HFF-Myc (cell line): ENCODE results near the gene MYBPHL.

Experiments
- DNase-seq: peaks from one replicate; pipeline ENCODE4 v3.0.0-alpha.2; 2011; ENCODE audit warnings: low read depth; ENCODE audit errors: extremely low read depth
- H3K4me3 ChIP-seq: replicated peaks from 2 replicates; pipeline ENCODE4 v1.5.1; 2011; ENCODE audit warnings: low read depth, mild to moderate bottlenecking, control low read depth, low read length
- TF ChIP-seq, protein P1 (sequence below): IDR thresholded peaks from 2 replicates; pipeline ENCODE4 v1.5.1; 2012; ENCODE audit warnings: mild to moderate bottlenecking, low read depth, low read length, control low read depth; ENCODE audit errors: missing control alignments

Gene MYBPHL

DNA sequence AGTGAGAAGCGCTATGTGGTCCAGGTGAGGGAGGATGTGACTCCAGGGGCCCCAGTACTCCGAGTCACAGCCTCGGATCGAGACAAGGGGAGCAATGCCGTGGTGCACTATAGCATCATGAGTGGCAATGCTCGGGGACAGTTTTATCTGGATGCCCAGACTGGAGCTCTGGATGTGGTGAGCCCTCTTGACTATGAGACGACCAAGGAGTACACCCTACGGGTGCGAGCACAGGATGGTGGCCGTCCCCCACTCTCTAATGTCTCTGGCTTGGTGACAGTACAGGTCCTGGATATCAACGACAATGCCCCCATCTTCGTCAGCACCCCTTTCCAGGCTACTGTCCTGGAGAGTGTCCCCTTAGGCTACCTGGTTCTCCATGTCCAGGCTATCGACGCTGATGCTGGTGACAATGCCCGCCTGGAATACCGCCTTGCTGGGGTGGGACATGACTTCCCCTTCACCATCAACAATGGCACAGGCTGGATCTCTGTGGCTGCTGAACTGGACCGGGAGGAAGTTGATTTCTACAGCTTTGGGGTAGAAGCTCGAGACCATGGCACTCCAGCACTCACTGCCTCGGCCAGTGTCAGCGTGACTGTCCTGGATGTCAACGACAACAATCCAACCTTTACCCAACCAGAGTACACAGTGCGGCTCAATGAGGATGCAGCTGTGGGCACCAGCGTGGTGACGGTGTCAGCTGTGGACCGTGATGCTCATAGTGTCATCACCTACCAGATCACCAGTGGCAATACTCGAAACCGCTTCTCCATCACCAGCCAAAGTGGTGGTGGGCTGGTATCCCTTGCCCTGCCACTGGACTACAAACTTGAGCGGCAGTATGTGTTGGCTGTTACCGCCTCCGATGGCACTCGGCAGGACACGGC lies 55.3 kb downstream of the MYBPHL start:
- DNase-seq: no peak
- TF ChIP-seq, protein P1, sequence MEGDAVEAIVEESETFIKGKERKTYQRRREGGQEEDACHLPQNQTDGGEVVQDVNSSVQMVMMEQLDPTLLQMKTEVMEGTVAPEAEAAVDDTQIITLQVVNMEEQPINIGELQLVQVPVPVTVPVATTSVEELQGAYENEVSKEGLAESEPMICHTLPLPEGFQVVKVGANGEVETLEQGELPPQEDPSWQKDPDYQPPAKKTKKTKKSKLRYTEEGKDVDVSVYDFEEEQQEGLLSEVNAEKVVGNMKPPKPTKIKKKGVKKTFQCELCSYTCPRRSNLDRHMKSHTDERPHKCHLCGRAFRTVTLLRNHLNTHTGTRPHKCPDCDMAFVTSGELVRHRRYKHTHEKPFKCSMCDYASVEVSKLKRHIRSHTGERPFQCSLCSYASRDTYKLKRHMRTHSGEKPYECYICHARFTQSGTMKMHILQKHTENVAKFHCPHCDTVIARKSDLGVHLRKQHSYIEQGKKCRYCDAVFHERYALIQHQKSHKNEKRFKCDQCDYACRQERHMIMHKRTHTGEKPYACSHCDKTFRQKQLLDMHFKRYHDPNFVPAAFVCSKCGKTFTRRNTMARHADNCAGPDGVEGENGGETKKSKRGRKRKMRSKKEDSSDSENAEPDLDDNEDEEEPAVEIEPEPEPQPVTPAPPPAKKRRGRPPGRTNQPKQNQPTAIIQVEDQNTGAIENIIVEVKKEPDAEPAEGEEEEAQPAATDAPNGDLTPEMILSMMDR: no peak
- H3K4me3 ChIP-seq: no peak overlapping the region

DNA sequence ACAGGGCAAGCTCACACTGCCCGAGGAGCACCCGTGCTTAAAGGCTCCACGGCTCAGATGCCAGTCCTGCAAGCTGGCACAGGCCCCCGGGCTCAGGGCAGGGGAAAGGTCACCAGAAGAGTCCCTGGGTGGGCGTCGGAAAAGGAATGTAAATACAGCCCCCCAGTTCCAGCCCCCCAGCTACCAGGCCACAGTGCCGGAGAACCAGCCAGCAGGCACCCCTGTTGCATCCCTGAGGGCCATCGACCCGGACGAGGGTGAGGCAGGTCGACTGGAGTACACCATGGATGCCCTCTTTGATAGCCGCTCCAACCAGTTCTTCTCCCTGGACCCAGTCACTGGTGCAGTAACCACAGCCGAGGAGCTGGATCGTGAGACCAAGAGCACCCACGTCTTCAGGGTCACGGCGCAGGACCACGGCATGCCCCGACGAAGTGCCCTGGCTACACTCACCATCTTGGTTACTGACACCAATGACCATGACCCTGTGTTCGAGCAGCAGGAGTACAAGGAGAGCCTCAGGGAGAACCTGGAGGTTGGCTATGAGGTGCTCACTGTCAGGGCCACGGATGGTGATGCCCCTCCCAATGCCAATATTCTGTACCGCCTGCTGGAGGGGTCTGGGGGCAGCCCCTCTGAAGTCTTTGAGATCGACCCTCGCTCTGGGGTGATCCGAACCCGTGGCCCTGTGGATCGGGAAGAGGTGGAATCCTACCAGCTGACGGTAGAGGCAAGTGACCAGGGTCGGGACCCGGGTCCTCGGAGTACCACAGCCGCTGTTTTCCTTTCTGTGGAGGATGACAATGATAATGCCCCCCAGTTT lies 56.1 kb downstream of the MYBPHL start:
- no peak for DNase-seq
- TF ChIP-seq, protein P1: no peak
- H3K4me3 ChIP-seq: peak overlapping the region; percentile 13; the same call in 1 of the 2 replicates

DNA sequence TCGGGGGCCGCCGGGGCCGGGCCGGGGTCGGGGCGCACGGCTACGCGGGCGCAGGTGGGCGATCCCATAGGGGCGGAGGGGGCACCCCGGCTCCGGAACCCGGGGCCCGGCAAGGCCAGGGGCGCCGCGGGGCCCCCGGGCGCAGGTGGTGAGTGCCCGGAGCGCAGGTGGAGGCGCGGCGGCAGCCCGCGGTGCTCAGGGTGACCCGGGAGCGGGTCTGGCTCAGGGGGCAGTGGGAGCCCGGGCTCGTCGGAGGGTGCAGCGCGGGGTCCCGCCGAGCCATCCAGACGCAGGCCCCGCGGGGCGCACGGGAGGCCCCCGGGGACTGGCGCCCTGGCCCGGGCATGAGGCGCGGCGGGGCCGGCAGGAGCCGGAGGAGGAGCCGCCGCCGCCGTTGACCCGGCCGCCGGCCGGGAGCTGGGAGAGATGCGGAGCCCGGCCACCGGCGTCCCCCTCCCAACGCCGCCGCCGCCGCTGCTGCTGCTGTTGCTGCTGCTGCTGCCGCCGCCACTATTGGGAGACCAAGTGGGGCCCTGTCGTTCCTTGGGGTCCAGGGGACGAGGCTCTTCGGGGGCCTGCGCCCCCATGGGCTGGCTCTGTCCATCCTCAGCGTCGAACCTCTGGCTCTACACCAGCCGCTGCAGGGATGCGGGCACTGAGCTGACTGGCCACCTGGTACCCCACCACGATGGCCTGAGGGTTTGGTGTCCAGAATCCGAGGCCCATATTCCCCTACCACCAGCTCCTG lies 57.0 kb downstream of the MYBPHL start:
- TF ChIP-seq, protein P1: no peak
- DNase-seq: no peak
- peak overlapping the region; percentile 32 for H3K4me3 ChIP-seq

DNA sequence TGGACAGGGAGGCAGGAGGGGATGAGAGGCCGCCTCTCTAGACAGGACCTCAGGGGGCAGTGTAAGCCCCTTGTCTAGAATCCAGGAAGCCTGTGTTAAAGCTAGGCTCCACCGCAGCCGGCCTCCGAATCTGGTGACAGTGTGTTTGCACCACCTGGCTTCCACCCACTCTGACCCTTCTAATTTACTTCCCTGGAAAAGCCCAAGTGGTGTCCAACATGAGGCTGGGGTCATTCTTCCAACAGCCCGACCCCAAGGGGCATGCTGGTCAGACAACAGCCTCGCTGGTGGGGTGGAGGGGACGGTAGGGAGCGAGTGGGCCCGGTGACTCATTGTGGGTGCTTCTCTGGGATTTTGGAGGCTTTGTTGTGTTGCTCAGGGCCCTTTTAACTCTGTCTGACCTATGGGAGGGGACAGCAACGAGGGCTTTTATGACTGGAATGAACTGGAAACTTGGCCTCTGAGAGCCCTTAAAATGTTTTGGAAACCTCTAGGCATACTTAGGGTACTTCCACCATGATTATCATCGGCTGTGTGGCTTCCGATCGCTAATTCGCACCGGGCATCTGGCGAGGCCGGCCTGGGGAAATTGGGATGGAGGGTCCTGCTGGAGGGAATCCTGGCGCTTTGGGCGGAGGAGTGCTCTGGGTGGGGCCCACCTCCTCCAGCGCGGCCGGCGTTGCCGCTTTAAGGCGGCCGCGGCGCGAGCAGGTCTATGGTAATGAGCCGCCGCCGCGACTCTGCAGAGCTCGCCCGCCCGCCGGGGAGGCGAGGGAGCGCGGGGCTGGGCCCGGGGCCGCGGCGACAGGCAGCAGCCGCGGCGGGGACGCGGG lies 57.8 kb downstream of the MYBPHL start, which contains the start of gene CELSR2:
TSS of gene CELSR2 (plus strand) at position 743 of the 833 bp plus-strand sequence. CDS start 541 bp downstream, outside the sequence.
- H3K4me3 ChIP-seq: peak within 1 kb of the TSS; percentile 32
- TF ChIP-seq, protein P1: no peak
- DNase-seq: no peak

DNA sequence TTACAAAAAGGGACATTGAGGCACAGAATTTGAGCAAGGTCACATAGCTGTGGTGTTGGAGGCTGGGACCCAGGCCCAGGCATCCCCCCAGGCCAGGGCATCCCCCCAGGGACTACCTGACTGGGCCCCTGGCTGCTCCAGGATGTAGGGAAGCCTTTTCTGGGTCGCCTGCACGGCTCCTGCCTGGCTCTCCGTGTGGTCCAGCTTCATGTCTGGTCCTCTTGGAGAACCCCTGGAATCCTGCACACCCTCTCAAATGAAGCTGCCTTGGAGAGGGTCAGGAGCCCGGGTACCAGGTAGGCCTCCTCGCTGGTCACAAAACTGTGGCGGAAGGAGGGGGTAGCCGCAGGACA lies 58.4 kb downstream of the MYBPHL start:
- TF ChIP-seq, protein P1: no peak
- no peak overlapping the region for H3K4me3 ChIP-seq
- DNase-seq: no peak
